GM18519 (cell line): ENCODE results near the gene CS.

ENCODE experiments used
- ATAC-seq: cut with Tn5 transposase; IDR thresholded peaks from one replicate; pipeline ENCODE4 v1.9.1; 2021; ENCODE audit warnings: mild to moderate bottlenecking, moderate library complexity; ENCODE audit not compliant: unreplicated experiment, low FRiP score

The CS gene

GRCh38 chr12:56253091-56253490 lies 47.0 kb downstream of the CS start:
- no peak for ATAC-seq

DNA sequence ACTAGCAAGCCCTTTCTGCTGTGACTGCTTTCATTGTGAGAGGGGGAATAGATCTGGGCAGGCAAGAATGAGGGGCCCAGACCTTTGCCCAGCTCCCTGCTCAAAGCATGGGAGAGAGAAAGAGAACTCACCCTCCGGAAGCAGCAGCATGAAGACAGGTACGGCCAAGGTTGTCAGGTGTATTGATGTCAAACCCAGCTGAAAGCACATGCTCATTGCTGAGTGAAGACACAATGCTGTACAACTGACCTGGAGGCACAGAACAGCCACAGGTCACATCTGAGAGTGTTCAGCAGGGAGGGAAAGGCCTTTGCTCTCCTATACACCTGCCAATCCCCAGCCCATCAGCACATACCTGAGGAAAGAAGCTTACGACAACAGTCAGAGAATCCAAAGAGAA lies 47.5 kb downstream of the CS start:
- ATAC-seq = no peak

DNA sequence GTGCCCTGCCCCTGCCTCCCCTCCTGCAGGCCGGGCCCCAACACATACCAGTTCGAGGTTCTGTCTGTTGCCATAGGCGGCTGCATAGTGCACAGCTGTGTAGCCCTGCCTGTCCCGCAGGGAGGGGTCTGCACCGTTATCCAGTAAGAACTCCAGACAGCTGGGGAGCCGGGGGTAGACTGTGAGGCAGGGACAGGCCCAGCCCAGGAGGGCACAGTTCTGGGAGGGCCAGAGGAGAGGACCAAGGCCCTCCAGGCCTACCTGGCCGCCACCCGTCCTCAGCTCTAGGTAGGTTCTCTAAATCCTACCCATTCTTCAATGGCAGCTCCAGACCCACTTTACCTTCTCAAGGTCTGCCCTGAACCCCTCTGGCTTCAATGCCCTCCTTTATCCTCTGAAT lies 51.4 kb downstream of the CS start:
- no peak for ATAC-seq

- ATAC-seq = no peak
Measured at GRCh38 chr12:56247923-56248322, 52.2 kb downstream of the CS start.

DNA sequence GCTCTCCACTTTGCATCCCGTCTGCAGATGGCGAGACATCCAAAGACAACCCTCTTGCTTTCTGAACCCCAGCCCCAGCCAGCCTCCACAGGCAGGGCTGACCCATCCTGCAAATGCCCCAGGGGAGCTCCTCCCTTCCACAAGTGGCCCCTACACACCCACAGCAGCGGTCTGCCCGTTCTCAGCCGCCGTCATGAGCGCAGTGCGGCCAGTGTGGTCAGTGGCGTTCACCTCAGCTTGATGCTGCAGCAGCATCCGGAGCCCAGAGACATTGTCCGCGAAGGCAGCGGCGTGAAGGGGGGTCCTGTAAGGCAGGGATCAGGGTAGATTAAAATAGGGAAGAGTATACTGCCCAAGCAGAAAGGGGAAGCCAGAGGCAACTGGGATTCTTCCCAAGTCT lies 55.6 kb downstream of the CS start:
- no peak for ATAC-seq

DNA sequence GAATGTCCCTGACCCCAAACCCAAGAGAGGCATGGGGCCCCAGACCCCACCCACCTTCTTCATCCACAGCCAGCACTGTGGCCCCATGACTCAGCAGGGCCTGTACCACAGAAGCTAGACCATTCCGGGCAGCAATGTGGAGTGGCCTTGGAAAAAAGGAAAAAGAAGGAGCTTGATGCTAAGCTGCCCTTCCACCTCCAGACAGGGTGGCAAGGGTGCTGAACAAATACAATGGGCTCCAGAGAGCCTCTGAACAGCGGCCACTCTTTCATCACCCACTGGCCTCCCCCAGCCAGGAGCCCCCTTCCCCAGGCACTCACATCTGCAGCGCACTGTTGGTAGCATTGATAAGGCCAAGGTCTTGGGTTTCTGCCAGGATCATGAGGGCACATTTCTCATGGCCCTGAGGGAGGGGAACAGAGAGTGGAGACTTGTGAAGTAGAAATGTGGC lies 56.4 kb downstream of the CS start:
- ATAC-seq = no peak

GRCh38 chr12:56242986-56243385 lies 57.1 kb downstream of the CS start:
- ATAC-seq = no peak

DNA sequence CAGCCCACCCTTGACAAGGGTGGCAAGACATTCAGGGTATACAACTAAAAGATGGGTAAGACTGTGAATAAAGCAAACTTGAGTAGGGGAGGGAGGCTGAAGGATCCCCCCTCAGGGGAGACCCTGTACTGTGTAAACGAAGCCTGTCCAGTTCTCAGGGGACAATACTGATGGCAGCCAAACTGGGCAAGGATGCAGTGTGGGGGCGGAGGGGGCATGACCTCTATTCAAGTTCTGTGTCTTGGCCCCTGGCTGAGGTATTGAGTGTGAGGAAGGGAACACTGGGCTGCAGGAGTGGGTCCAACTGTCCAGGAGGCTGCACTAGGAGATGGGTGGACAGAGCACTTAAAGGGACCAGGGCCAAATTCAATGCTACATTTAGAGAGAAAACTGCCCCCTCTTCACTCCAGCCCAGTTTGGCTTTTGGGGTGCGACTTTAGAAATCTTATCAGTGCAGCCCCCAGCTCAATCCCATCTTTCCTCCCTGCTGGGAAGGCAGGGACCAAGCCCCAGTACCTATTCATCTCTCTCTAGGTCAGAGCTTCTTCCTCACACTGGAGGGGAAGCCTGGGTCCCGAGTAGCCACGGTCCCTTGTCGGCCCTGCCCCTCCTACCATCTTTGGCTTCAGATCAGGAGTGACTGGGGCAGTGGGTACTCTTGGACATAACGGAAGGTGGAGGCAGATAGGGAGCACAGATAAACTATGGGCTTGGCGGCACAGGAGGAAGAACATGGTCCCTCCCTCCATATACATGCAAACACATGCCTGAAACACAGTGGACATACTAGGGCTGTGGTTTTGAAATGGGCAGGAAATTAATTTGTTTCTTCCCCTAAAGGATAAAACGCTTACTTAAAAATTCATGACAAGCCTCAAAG lies 58.5 kb downstream of the CS start:
- ATAC-seq = no peak

GRCh38 chr12:56237552-56237951 lies 62.6 kb downstream of the CS start:
- ATAC-seq = no peak

- ATAC-seq = no peak
Measured at GRCh38 chr12:56236985-56237384, 63.1 kb downstream of the CS start.

DNA sequence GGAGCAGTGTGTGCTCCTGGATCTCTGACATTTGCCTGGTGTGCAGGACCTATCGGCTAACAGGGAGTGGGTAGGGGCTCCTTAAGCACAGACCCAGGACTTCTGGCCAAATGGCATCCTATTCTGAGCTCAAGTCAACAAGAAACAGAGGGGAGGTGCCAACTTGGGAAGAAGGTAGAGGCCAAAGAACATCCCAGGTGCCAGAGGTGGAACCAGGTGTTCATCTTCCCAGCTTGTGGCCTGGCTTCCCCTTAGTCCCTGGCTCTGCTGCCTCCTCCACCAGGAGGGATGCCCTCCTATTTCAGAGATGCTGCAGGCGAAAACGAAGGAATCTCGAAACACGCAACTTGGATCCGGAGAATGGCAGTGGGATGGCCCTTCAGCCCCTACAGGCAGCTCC lies 64.0 kb downstream of the CS start:
- no peak for ATAC-seq

DNA sequence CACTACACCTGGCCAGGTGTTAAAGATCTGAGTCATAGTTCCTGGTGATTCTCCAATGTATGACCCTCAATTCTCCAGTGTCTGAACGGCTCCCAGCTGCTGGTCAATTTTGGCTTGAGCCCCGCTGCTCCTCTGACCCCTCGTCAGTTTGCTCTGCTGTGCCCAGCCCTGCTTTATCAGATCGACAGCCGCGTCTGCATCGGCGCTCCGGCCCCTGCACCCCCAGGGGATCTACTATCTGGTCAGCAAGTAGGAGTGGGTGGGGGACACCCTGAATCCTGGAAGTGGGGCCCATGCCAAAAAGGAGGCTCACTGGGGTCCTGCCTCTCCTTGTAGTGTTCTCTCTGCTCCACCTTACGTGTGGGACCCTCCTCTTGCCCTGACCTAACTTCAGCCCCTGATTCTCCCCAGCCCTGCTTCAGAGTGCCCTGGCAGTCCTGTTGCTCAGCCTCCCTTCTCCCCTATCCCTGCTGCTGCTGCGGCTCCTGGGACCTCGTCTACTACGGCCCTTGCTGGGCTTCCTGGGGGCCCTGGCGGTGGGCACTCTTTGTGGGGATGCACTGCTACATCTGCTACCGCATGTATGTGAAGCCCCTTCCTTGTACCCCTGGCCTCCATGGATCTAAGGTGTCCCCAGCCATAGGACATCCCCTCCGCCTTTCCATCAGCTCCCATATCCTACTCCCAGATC lies 65.2 kb downstream of the CS start:
- ATAC-seq = no peak

- no peak for ATAC-seq
Measured at GRCh38 chr12:56231184-56231582, 68.9 kb downstream of the CS start.

- ATAC-seq = no peak
Measured at GRCh38 chr12:56230432-56231183, 69.5 kb downstream of the CS start.

- no peak for ATAC-seq
Measured at GRCh38 chr12:56229916-56230431, 70.2 kb downstream of the CS start, which contains the start of gene SLC39A5. Gene SLC39A5, plus strand, starts transcription at chr12:56230051. Its CDS starts 1,224 bp downstream, at chr12:56231275.

- ATAC-seq = no peak
Measured at GRCh38 chr12:56229082-56229481, 71.0 kb downstream of the CS start.

GRCh38 chr12:56224954-56225353 lies 75.2 kb downstream of the CS start:
- no peak for ATAC-seq

- peak; percentile 58 for ATAC-seq
Measured at GRCh38 chr12:56224102-56224701, 75.9 kb downstream of the CS start, which contains the start of gene NABP2. Gene NABP2, plus strand, starts transcription at chr12:56224342. Its CDS starts 515 bp downstream, at chr12:56224857.

- no peak for ATAC-seq
Measured at GRCh38 chr12:56223571-56224101, 76.5 kb downstream of the CS start.

DNA sequence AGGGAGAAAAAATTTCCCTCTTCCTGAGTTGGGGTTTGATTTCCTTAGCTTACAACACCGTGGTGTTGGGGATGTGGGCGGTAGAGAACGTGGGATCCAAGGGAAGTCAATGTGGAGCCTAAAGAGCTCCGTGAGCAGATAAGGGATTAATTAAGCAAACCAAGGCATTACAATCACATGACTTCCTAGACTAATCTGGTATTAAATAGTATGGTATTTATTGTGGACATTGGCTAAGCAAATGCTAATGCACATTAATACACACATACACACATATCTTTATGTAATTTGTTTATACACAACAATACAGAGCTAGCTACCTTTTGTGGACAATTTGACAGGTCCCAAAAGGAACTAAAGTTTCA lies 77.6 kb downstream of the CS start:
- no peak for ATAC-seq
